Measurements from ENCODE around the gene PPEF2.

PPEF2 gene, protein sequence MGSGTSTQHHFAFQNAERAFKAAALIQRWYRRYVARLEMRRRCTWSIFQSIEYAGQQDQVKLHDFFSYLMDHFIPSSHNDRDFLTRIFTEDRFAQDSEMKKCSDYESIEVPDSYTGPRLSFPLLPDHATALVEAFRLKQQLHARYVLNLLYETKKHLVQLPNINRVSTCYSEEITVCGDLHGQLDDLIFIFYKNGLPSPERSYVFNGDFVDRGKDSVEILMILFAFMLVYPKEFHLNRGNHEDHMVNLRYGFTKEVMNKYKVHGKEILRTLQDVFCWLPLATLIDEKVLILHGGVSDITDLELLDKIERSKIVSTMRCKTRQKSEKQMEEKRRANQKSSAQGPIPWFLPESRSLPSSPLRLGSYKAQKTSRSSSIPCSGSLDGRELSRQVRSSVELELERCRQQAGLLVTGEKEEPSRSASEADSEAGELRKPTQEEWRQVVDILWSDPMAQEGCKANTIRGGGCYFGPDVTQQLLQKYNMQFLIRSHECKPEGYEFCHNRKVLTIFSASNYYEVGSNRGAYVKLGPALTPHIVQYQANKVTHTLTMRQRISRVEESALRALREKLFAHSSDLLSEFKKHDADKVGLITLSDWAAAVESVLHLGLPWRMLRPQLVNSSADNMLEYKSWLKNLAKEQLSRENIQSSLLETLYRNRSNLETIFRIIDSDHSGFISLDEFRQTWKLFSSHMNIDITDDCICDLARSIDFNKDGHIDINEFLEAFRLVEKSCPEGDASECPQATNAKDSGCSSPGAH

DNA sequence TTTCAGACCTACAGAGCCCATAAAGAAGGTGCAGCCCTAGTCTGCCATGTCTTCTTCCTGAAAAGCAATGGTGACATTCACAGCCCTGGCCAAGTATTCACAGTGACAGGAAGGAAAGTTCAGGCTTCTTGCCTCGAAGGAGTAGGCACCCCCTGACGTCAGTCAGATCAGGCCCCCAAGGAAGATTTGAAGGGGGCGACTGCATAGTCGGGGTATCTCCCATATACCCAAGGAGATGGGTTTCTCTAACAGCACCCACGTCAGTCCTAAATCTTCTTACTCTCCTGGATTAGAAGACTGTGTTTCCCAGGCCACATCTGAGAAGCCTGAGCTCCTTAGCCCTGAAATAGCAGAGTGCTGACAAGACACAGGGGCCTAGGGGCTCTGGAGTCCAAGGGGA is at the start of gene PPEF2:
Gene PPEF2 (minus strand): TSS at position 101 of the 400 bp plus-strand sequence. CDS start 6,127 bp downstream, outside the sequence.
- TF ChIP-seq, protein P1, sequence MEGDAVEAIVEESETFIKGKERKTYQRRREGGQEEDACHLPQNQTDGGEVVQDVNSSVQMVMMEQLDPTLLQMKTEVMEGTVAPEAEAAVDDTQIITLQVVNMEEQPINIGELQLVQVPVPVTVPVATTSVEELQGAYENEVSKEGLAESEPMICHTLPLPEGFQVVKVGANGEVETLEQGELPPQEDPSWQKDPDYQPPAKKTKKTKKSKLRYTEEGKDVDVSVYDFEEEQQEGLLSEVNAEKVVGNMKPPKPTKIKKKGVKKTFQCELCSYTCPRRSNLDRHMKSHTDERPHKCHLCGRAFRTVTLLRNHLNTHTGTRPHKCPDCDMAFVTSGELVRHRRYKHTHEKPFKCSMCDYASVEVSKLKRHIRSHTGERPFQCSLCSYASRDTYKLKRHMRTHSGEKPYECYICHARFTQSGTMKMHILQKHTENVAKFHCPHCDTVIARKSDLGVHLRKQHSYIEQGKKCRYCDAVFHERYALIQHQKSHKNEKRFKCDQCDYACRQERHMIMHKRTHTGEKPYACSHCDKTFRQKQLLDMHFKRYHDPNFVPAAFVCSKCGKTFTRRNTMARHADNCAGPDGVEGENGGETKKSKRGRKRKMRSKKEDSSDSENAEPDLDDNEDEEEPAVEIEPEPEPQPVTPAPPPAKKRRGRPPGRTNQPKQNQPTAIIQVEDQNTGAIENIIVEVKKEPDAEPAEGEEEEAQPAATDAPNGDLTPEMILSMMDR (conservative IDR thresholded peaks at IDR 0.05; ENCODE audit: low read depth): no peak
- no peak within 1 kb of the TSS for H3K27ac ChIP-seq
- POLR2A ChIA-PET (ENCODE audit: low non-redundant PET): no interaction called here
- DNase-seq (ENCODE audit: low spot score): no peak
- CTCF ChIA-PET: no interaction called here

DNA sequence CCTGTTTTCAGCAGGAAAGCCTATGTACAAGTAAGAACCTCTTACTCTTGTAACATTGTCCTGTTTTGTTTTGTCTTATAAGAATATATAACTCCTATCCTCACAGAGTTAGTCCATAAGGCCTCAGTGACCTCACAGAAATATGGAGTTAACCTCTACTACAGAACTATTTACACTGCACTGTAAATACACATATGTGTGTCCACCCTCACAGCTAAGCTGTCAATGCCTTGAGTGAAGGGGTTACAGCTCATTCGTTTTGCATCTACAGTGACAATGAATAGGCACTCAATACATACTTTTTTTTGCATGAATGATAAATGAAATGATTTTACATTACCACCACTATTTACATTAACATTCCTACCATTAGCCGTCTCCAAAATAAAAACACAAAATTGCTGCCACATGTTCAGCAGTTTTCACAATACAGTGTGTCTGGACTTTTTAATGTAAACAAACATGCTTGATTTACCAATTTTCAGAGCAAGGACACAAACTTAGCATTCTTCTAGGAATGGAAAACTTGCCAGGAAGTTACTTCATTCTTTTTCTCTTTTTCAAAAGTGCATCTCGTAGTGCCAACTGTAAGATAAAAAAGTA is 48.1 kb upstream of the PPEF2 start:
- H3K27ac ChIP-seq: no peak overlapping the region
- DNase-seq (ENCODE audit: low spot score): no peak
- TF ChIP-seq, protein P1 (conservative IDR thresholded peaks at IDR 0.05; ENCODE audit: low read depth): no peak
- ChIA-PET CTCF (no interaction called here), POLR2A (ENCODE audit: low non-redundant PET) (no interaction called here)

DNA sequence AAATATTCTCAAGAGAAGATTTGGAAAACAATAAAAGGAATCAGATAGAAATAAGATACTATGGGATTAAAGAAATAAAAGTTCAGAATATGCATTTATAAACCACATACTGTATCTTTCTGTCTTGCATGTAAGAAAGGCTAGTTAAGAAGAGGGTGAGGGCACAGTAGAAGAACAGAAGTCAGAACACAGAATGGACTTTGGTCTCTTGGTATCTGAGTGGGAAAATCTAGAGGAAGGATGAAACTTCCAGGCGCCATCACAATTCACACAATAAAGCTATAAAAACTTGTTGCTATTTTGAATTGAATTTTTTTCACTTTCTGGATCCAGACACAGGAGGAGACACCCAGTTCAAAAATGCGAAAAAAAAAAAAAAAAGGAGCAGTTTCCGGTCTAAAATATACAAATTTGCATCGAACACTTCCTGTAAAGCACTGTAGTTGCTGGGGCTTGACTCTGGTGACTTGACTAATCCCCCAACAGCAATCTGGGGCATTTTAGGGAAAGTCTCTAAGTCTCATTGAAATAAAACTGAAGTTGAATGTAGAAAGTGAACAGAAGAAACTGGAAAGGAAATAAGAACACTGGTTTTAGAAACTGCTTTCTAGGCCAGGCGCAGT is 46.7 kb upstream of the PPEF2 start:
- CTCF ChIA-PET: no interaction called here
- H3K27ac ChIP-seq: no peak overlapping the region
- TF ChIP-seq, protein P1 (conservative IDR thresholded peaks at IDR 0.05; ENCODE audit: low read depth): no peak
- POLR2A ChIA-PET (ENCODE audit: low non-redundant PET): no interaction called here
- DNase-seq (ENCODE audit: low spot score): no peak

DNA sequence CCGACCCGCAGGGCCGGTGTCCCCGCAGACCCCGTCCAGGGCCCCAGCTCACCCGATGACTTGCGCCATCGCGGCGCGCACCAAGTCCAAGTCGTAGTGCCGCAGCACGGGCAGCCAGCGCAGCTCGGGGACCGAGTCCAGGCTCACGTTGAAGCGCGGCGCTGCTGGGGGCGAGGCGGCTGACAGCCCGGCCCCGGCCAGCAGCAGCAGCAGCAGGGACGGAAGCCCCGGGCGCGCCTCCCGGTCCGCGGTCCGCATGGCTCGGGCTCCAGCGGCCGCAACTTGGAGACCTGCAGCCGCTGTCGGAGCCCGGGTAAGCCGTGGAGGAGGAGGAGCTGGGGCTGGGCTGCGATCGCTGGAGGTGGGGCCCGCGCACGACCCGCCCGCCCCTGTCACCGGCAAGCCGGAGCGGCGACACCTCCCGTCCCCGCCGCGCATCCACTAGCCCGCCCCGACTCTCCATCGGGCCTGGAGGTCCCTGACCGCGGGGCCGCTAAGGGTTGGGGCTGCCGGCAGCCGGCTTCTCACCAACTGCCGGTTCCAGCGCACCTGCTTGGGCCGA is 38.5 kb upstream of the PPEF2 start, which contains the start of gene NAAA:
Gene NAAA (minus strand): TSS at position 322 of the 562 bp plus-strand sequence. CDS start 64 bp downstream, at position 258.
- CTCF ChIA-PET: interaction anchor here (0.6 to 3.3 kb wide), 5 partner anchors 25 to 173 kb away, joined by 3 to 11 read pairs (median 3); no protein-coding TSS in a partner anchor
- POLR2A ChIA-PET (ENCODE audit: low non-redundant PET): interaction anchor here (0.5 to 0.6 kb wide), 2 partner anchors 23 to 90 kb away, joined by 3 to 12 read pairs; no protein-coding TSS in a partner anchor
- peak within 1 kb of the TSS; percentile 75 for H3K27ac ChIP-seq
- DNase-seq (ENCODE audit: low spot score): peak; percentile 68
- TF ChIP-seq, protein P1 (conservative IDR thresholded peaks at IDR 0.05; ENCODE audit: low read depth): peak; percentile 62

DNA sequence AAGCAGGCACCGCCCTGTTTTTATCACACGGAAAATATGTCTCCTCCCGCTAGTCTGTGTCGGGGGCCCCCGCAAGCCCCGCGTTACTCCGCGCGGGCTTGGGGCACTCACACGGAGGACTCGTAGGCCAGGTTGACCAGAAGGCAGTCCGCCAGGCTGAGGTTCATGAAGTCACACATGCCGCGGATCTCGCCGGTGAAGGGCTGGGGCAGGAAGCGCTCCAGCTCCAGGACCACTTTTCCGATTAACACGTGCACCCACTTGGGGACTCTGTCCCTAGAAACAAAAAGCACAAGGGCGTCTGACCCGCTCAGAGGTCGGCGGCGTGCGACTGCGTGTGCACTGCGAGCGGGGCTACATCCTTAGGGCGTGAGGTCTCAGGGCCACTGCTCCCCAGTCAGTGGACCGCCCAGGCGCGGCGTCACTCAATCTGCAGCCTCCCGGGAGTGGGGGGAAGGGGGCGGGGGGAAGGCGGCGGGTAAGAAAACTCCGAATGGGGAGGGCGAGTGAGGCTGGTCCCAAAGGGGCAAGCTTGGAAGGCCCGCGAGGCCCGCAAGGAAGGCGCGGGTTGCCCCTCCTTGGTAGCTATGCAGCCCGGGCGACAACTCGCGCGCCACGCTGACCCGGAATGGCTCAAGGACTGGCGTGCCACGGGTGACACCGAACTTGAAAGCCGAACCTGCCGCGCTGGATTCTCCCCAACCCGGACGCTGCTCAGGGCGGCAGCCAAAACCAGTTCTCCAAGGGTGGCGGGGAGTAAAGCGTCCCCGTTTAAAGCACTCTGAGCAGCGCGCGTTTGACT is 37.8 kb upstream of the PPEF2 start:
- ChIA-PET POLR2A (ENCODE audit: low non-redundant PET) (interaction anchor here (0.6 kb wide), 1 partner anchor 22 kb away, joined by 3 read pairs; no protein-coding TSS in a partner anchor), CTCF (interaction anchor here (0.6 to 3.3 kb wide), 4 partner anchors 24 to 241 kb away, joined by 3 to 11 read pairs (median 4); no protein-coding TSS in a partner anchor)
- TF ChIP-seq, protein P1 (conservative IDR thresholded peaks at IDR 0.05; ENCODE audit: low read depth): no peak
- DNase-seq (ENCODE audit: low spot score): peak; percentile 78
- H3K27ac ChIP-seq: peak overlapping the region; percentile 75
